GM12875 (cell line): ENCODE results near the gene ATXN7L1.

Source experiments
- H3K4me3 ChIP-seq: one replicate; pipeline ENCODE4 v1.5.1; 2011; ENCODE audit warnings: low read depth, low read length, control low read depth
- CTCF ChIP-seq: IDR thresholded peaks from 2 replicates; pipeline ENCODE4 v1.5.1; 2011; ENCODE audit warnings: low read depth, mild to moderate bottlenecking, control low read depth, inconsistent platforms, low read length, moderate library complexity, borderline replicate concordance; ENCODE audit not compliant: insufficient read depth

ATXN7L1 gene

GRCh38 chr7:105802604-105803428 lies 73.6 kb downstream of the ATXN7L1 start:
- H3K4me3 ChIP-seq: no peak overlapping the region
- no peak for TF ChIP-seq CTCF

- no peak overlapping the region for H3K4me3 ChIP-seq
- TF ChIP-seq CTCF: no peak
These were observed 75.4 kb downstream of the ATXN7L1 start for GRCh38 chr7:105800849-105801534.

GRCh38 chr7:105800442-105800841 lies 76.0 kb downstream of the ATXN7L1 start:
- H3K4me3 ChIP-seq: peak overlapping the region; percentile 13
- no peak for TF ChIP-seq CTCF

GRCh38 chr7:105799677-105800076 lies 76.7 kb downstream of the ATXN7L1 start:
- no peak for TF ChIP-seq CTCF
- H3K4me3 ChIP-seq: no peak overlapping the region

- no peak overlapping the region for H3K4me3 ChIP-seq
- no peak for TF ChIP-seq CTCF
These were observed 77.4 kb downstream of the ATXN7L1 start for GRCh38 chr7:105799006-105799405.

GRCh38 chr7:105797652-105798051 lies 78.7 kb downstream of the ATXN7L1 start:
- no peak for TF ChIP-seq CTCF
- no peak overlapping the region for H3K4me3 ChIP-seq

- TF ChIP-seq CTCF: no peak
- H3K4me3 ChIP-seq: no peak overlapping the region
These were observed 80.0 kb downstream of the ATXN7L1 start for GRCh38 chr7:105796365-105796764.
